ENCODE data around the gene POPDC3.

- TF ChIP-seq EZH2phosphoT487 (conservative IDR thresholded peaks at IDR 0.05; ENCODE audit: low read length) (no peak), CTCF (IDR thresholded peaks at IDR 0.05; ENCODE audit: insufficient read depth, low read length, poor library complexity, severe bottlenecking) (no peak)
These were observed 2.3 kb downstream of the POPDC3 start for GRCh38 chr6:105177556-105177955.

Data from SU-DHL-6 (cell line).